Vagina (tissue), 2 donors: ENCODE results near the gene WFDC8.

Source experiments
- POLR2A ChIP-seq, 2 donors: fragments of 450-650 bp; IDR thresholded peaks; one replicate each; pipeline ENCODE4 v1.6.1; 2017; ENCODE audit warnings: antibody characterized with exemption in 2 of 2, mild to moderate bottlenecking in 2 of 2, moderate library complexity in 2 of 2
- POLR2AphosphoS5 ChIP-seq, 2 donors: sonication (generic); formaldehyde crosslinking; IDR thresholded peaks; one replicate each; pipeline ENCODE4 v1.9.0; 2017; ENCODE audit warnings: antibody characterized with exemption in 2 of 2, mild to moderate bottlenecking in 2 of 2, low read depth in 1 of 2; ENCODE audit not compliant: insufficient read depth in 1 of 2
- TF ChIP-seq, protein P1 (sequence below), 3 experiments: fragments of 450-650 bp in 2 of 3; fragments of 200-600 bp in 1 of 3; sonication (generic) in 1 of 3; IDR thresholded peaks; one replicate each; pipeline ENCODE4 v1.5.1; 2017 to 2019; ENCODE audit warnings: antibody characterized with exemption in 3 of 3, mild to moderate bottlenecking in 2 of 3, moderate library complexity in 2 of 3

DNA sequence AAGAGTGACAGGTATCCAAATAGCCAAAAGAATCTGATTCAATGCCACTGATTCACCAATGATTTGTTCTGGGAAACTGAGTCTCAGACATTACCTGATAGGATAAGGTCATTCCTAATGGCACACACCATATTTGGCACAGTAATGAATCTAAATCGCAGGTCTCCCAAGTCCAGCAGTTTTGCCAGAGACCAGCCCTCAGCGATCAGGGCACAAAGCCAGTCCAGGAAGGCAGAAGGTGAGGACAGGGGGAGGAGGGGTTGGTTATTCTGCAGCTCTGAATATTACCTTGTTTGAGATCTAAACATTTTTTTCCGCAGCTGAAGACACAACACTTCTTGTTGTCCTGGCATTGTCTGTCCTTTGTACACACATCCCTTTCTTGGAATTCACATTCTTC, 33.7 kb downstream of the WFDC8 start:
- no peak for TF ChIP-seq POLR2A (IDR thresholded peaks at IDR 0.05)
- TF ChIP-seq POLR2AphosphoS5 (IDR thresholded peaks at IDR 0.05; ENCODE audit: insufficient read depth in 1 of 2, low read depth in 1 of 2): no peak
- TF ChIP-seq, protein P1, sequence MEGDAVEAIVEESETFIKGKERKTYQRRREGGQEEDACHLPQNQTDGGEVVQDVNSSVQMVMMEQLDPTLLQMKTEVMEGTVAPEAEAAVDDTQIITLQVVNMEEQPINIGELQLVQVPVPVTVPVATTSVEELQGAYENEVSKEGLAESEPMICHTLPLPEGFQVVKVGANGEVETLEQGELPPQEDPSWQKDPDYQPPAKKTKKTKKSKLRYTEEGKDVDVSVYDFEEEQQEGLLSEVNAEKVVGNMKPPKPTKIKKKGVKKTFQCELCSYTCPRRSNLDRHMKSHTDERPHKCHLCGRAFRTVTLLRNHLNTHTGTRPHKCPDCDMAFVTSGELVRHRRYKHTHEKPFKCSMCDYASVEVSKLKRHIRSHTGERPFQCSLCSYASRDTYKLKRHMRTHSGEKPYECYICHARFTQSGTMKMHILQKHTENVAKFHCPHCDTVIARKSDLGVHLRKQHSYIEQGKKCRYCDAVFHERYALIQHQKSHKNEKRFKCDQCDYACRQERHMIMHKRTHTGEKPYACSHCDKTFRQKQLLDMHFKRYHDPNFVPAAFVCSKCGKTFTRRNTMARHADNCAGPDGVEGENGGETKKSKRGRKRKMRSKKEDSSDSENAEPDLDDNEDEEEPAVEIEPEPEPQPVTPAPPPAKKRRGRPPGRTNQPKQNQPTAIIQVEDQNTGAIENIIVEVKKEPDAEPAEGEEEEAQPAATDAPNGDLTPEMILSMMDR (IDR thresholded peaks at IDR 0.05): no peak
